ENCODE measurements around the gene RPL3.

- TF ChIP-seq TAF1 (IDR thresholded peaks at IDR 0.05; ENCODE audit: borderline replicate concordance, insufficient read depth, low read length) (no peak), SIN3A (IDR thresholded peaks at IDR 0.05; ENCODE audit: borderline replicate concordance, insufficient read depth, low read length) (no peak), POLR2AphosphoS5 (IDR thresholded peaks at IDR 0.05; ENCODE audit: low read depth, low read length) (no peak), FOXP2 (optimal IDR thresholded peaks at IDR 0.05; ENCODE audit: borderline replicate concordance, extremely low read depth, extremely low read length, insufficient read depth) (no peak), REST (IDR thresholded peaks at IDR 0.05; ENCODE audit: insufficient read depth in 1 of 2, low read depth in 2 of 2, low read length in 2 of 2) (no peak)
Observed at GRCh38 chr22:39269095-39269790, 50.2 kb downstream of the RPL3 start.
